Measurements from ENCODE around the gene SKAP1. TPM values are rescaled to one million over a fixed set of nuclear protein-coding genes. Genes with fewer than 3 reads are reported as not detected.

Gene SKAP1
- total and polyA plus RNA-seq, 2 experiments from 2014 or later: 0.27 TPM; not detected in 1

GRCh38 chr17:48148029-48148770 is 281.8 kb downstream of the SKAP1 start:
- H2AFZ ChIP-seq: 0 out of 2 replicates have a peak overlapping the region, but pooled peaks have one; percentile 30
- peaks cover 20% of the 10 kb centered on the region for H3K4me1 ChIP-seq (ENCODE audit: insufficient read depth)
- DNase-seq (ENCODE audit: low spot score) (no peak), ATAC-seq (no peak)
- H3K27ac Mint-ChIP-seq: no peak overlapping the region
- H3K9me2 ChIP-seq (ENCODE audit: insufficient read depth): no peaks in the 10 kb centered on the region
- peaks cover 37% of the 10 kb centered on the region for H3K4me1 Mint-ChIP-seq
- H3K27me3 ChIP-seq (ENCODE audit: insufficient read depth): no peaks in the 10 kb centered on the region
- H3K79me2 ChIP-seq (replicated peaks; ENCODE audit: insufficient read depth): no peaks in the 10 kb centered on the region
- H4K20me1 ChIP-seq (replicated peaks; ENCODE audit: insufficient read depth): no peaks in the 10 kb centered on the region
- H3K27ac ChIP-seq (ENCODE audit: low read depth): no peak overlapping the region
- no peak overlapping the region for H3K4me3 ChIP-seq
- H3K36me3 Mint-ChIP-seq (ENCODE audit: low read depth): no peaks in the 10 kb centered on the region
- no peak overlapping the region for H3K4me3 Mint-ChIP-seq
- H3F3A ChIP-seq (replicated peaks; ENCODE audit: low read depth): no peaks in the 10 kb centered on the region; the same call in 1 of the 2 replicates
- TF ChIP-seq CREB1 (CRISPR knock-in tag; IDR thresholded peaks at IDR 0.05; ENCODE audit: low read depth) (no peak), ETS1 (IDR thresholded peaks at IDR 0.05) (no peak), EZH2 (IDR thresholded peaks at IDR 0.05; ENCODE audit: low read depth, unreplicated experiment) (no peak), ZNF462 (CRISPR knock-in tag; IDR thresholded peaks at IDR 0.05) (no peak), POLR2AphosphoS5 (IDR thresholded peaks at IDR 0.05; ENCODE audit: low read depth) (no peak), JUNB (IDR thresholded peaks at IDR 0.05; ENCODE audit: unreplicated experiment) (no peak), STAT1 (IDR thresholded peaks at IDR 0.05; ENCODE audit: unreplicated experiment) (no peak), NANOG (IDR thresholded peaks at IDR 0.05; ENCODE audit: borderline replicate concordance) (no peak), EZH2phosphoT487 (IDR thresholded peaks at IDR 0.05; ENCODE audit: unreplicated experiment) (no peak), ZNF331 (CRISPR knock-in tag; IDR thresholded peaks at IDR 0.05; ENCODE audit: low read depth) (no peak), ZNF114 (CRISPR knock-in tag; IDR thresholded peaks at IDR 0.05) (no peak)
- TF ChIP-seq, protein P1, sequence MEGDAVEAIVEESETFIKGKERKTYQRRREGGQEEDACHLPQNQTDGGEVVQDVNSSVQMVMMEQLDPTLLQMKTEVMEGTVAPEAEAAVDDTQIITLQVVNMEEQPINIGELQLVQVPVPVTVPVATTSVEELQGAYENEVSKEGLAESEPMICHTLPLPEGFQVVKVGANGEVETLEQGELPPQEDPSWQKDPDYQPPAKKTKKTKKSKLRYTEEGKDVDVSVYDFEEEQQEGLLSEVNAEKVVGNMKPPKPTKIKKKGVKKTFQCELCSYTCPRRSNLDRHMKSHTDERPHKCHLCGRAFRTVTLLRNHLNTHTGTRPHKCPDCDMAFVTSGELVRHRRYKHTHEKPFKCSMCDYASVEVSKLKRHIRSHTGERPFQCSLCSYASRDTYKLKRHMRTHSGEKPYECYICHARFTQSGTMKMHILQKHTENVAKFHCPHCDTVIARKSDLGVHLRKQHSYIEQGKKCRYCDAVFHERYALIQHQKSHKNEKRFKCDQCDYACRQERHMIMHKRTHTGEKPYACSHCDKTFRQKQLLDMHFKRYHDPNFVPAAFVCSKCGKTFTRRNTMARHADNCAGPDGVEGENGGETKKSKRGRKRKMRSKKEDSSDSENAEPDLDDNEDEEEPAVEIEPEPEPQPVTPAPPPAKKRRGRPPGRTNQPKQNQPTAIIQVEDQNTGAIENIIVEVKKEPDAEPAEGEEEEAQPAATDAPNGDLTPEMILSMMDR (conservative IDR thresholded peaks at IDR 0.05; ENCODE audit: low read depth in 2 of 2): no peak
- TF ChIP-seq, protein P2, sequence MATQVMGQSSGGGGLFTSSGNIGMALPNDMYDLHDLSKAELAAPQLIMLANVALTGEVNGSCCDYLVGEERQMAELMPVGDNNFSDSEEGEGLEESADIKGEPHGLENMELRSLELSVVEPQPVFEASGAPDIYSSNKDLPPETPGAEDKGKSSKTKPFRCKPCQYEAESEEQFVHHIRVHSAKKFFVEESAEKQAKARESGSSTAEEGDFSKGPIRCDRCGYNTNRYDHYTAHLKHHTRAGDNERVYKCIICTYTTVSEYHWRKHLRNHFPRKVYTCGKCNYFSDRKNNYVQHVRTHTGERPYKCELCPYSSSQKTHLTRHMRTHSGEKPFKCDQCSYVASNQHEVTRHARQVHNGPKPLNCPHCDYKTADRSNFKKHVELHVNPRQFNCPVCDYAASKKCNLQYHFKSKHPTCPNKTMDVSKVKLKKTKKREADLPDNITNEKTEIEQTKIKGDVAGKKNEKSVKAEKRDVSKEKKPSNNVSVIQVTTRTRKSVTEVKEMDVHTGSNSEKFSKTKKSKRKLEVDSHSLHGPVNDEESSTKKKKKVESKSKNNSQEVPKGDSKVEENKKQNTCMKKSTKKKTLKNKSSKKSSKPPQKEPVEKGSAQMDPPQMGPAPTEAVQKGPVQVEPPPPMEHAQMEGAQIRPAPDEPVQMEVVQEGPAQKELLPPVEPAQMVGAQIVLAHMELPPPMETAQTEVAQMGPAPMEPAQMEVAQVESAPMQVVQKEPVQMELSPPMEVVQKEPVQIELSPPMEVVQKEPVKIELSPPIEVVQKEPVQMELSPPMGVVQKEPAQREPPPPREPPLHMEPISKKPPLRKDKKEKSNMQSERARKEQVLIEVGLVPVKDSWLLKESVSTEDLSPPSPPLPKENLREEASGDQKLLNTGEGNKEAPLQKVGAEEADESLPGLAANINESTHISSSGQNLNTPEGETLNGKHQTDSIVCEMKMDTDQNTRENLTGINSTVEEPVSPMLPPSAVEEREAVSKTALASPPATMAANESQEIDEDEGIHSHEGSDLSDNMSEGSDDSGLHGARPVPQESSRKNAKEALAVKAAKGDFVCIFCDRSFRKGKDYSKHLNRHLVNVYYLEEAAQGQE (IDR thresholded peaks at IDR 0.05; ENCODE audit: unreplicated experiment): no peak
- H3K27me3 Mint-ChIP-seq (ENCODE audit: insufficient read depth, low read depth, poor library complexity): peaks cover 11% of the 10 kb centered on the region
- no peak overlapping the region for H3K4me2 ChIP-seq
- no peaks in the 10 kb centered on the region for H3K9me3 Mint-ChIP-seq
- no peaks in the 10 kb centered on the region for H3K36me3 ChIP-seq (ENCODE audit: insufficient read depth)

Measured in GM23338 (cell line).